H9 (cell line): ENCODE data around the gene RBM38. TPM values are rescaled to one million over a fixed set of nuclear protein-coding genes. Genes with fewer than 3 reads are reported as not detected.
A peak's percentile ranks its signal among the peaks of the same experiment; 100 is the strongest.

Experiments
- DNase-seq: peaks from one replicate; pipeline ENCODE4 v3.0.0-alpha.2; 2017
- H2AFZ ChIP-seq: one replicate; pipeline ENCODE4 v1.6.1; 2013; ENCODE audit warnings: mild to moderate bottlenecking, low read length, control low read depth, moderate library complexity
- H2AK5ac ChIP-seq: 2 replicates; pipeline ENCODE4 v1.6.1; 2013; ENCODE audit warnings: low read length, control low read depth, mixed read lengths; ENCODE audit not compliant: insufficient read length
- H2BK120ac ChIP-seq: one replicate; pipeline ENCODE4 v1.6.1; 2013; ENCODE audit warnings: low read depth, mild to moderate bottlenecking, low read length, control low read depth, inconsistent platforms; ENCODE audit not compliant: poor library complexity, severe bottlenecking
- H2BK12ac ChIP-seq: 2 replicates; pipeline ENCODE4 v1.6.1; 2013; ENCODE audit warnings: low read length, control low read depth, mixed read lengths, low read depth; ENCODE audit not compliant: insufficient read length
- H2BK15ac ChIP-seq: 2 replicates; pipeline ENCODE4 v1.6.1; 2013; ENCODE audit warnings: low read depth, low read length, control low read depth
- H2BK20ac ChIP-seq: one replicate; pipeline ENCODE4 v1.6.1; 2013; ENCODE audit warnings: low read depth, mild to moderate bottlenecking, low read length, control low read depth, inconsistent platforms; ENCODE audit not compliant: poor library complexity, severe bottlenecking
- H2BK5ac ChIP-seq: 2 replicates; pipeline ENCODE4 v1.6.1; 2013; ENCODE audit warnings: low read length, control low read depth, mixed read lengths; ENCODE audit not compliant: insufficient read length
- H3K14ac ChIP-seq: 2 replicates; pipeline ENCODE4 v1.6.1; 2013; ENCODE audit warnings: low read length, control low read depth; ENCODE audit not compliant: insufficient read depth
- H3K18ac ChIP-seq: 2 replicates; pipeline ENCODE4 v1.6.1; 2013; ENCODE audit warnings: low read depth, mild to moderate bottlenecking, mixed read lengths, low read length, control low read depth; ENCODE audit not compliant: insufficient read length
- H3K23ac ChIP-seq: 2 replicates; pipeline ENCODE4 v1.6.1; 2013; ENCODE audit warnings: low read length, control low read depth, mixed read lengths, low read depth; ENCODE audit not compliant: insufficient read length
- H3K23me2 ChIP-seq: 2 replicates; pipeline ENCODE4 v1.6.1; 2013; ENCODE audit warnings: low read depth, mild to moderate bottlenecking, mixed read lengths, low read length, control low read depth; ENCODE audit not compliant: insufficient read length, poor library complexity, severe bottlenecking
- H3K27ac ChIP-seq: 2 replicates; pipeline ENCODE4 v1.5.1; 2013; ENCODE audit warnings: low read length, control low read depth, mixed read lengths, low read depth; ENCODE audit not compliant: insufficient read length
- H3K27me3 ChIP-seq: 2 replicates; pipeline ENCODE4 v1.6.1; 2013; ENCODE audit warnings: low read length, control low read depth, inconsistent platforms; ENCODE audit not compliant: insufficient read depth
- H3K4ac ChIP-seq: 2 replicates; pipeline ENCODE4 v1.6.1; 2013; ENCODE audit warnings: low read depth, mild to moderate bottlenecking, control low read depth, inconsistent platforms, low read length, moderate library complexity
- H3K4me1 ChIP-seq: 2 replicates; pipeline ENCODE4 v1.6.1; 2013; ENCODE audit warnings: low read length, control low read depth, inconsistent platforms; ENCODE audit not compliant: insufficient read depth
- H3K4me2 ChIP-seq: 2 replicates; pipeline ENCODE4 v1.6.1; 2013; ENCODE audit warnings: low read length, control low read depth, mixed read lengths; ENCODE audit not compliant: insufficient read length, insufficient read depth
- H3K56ac ChIP-seq: 2 replicates; pipeline ENCODE4 v1.6.1; 2013; ENCODE audit warnings: low read depth, mild to moderate bottlenecking, mixed read lengths, low read length, control low read depth; ENCODE audit not compliant: insufficient read length
- H3K79me1 ChIP-seq: 2 replicates; pipeline ENCODE4 v1.6.1; 2013; ENCODE audit warnings: low read depth, mild to moderate bottlenecking, moderate library complexity, low read length, control low read depth, inconsistent platforms; ENCODE audit not compliant: insufficient read depth, poor library complexity, severe bottlenecking
- H3K79me2 ChIP-seq: 2 replicates; pipeline ENCODE4 v1.6.1; 2013; ENCODE audit warnings: low read length, control low read depth, inconsistent platforms; ENCODE audit not compliant: insufficient read depth
- H3K9ac ChIP-seq: 2 replicates; pipeline ENCODE4 v1.6.1; 2013; ENCODE audit warnings: low read length, control low read depth, mixed read lengths; ENCODE audit not compliant: insufficient read length; ENCODE audit errors: extremely low read depth
- H3K9me3 ChIP-seq: one replicate; pipeline ENCODE4 v1.6.1; 2013; ENCODE audit warnings: low read depth, low read length, inconsistent platforms; ENCODE audit not compliant: control insufficient read depth
- H3T11ph ChIP-seq: one replicate; pipeline ENCODE4 v1.6.1; 2013; ENCODE audit warnings: mild to moderate bottlenecking, low read length, control low read depth, inconsistent platforms
- H4K20me1 ChIP-seq: one replicate; pipeline ENCODE4 v1.6.1; 2013; ENCODE audit not compliant: control insufficient read depth, insufficient read length, insufficient read depth
- H4K5ac ChIP-seq: 2 replicates; pipeline ENCODE4 v1.6.1; 2013; ENCODE audit warnings: low read depth, mild to moderate bottlenecking, mixed read lengths, low read length, control low read depth; ENCODE audit not compliant: insufficient read length
- H4K8ac ChIP-seq: replicated peaks from 2 replicates; pipeline ENCODE4 v1.6.1; 2013; ENCODE audit warnings: low read length, control low read depth, mixed read lengths, low read depth; ENCODE audit not compliant: insufficient read length
- H4K91ac ChIP-seq: 2 replicates; pipeline ENCODE4 v1.6.1; 2013; ENCODE audit warnings: low read depth, mild to moderate bottlenecking, moderate library complexity, mixed read lengths, low read length, control low read depth; ENCODE audit not compliant: insufficient read length
- H3K27ac Mint-ChIP-seq, 3 experiments: 2 replicates in 2 of 3; 3 replicates in 1 of 3; pipeline ENCODE4 v1.8.0; 2020 to 2021; ENCODE audit warnings: mixed read lengths in 3 of 3, mild to moderate bottlenecking in 1 of 3, moderate library complexity in 1 of 3
- H3K27me3 Mint-ChIP-seq: 2 replicates; pipeline ENCODE4 v1.8.0; 2021; ENCODE audit warnings: low read depth, mild to moderate bottlenecking, moderate library complexity, mixed read lengths
- H3K36me3 Mint-ChIP-seq, 3 experiments: 2 replicates in 2 of 3; 3 replicates in 1 of 3; pipeline ENCODE4 v1.8.0; 2020 to 2021; ENCODE audit warnings: low read depth in 3 of 3, mixed read lengths in 3 of 3; ENCODE audit not compliant: insufficient read depth in 1 of 3
- H3K4me1 Mint-ChIP-seq, 2 experiments: 2 replicates each; pipeline ENCODE4 v1.8.0; 2020; ENCODE audit warnings: mixed read lengths in 2 of 2
- H3K4me3 Mint-ChIP-seq, 2 experiments: 2 replicates in 1 of 2; 3 replicates in 1 of 2; pipeline ENCODE4 v1.8.0; 2020 to 2021; ENCODE audit warnings: mild to moderate bottlenecking in 2 of 2, mixed read lengths in 2 of 2, moderate library complexity in 1 of 2
- H3K9me3 Mint-ChIP-seq, 2 experiments: 2 replicates in 1 of 2; 3 replicates in 1 of 2; pipeline ENCODE4 v1.8.0; 2020; ENCODE audit warnings: mild to moderate bottlenecking in 2 of 2, mixed read lengths in 2 of 2, moderate library complexity in 1 of 2
- CTCF ChIP-seq: fragments of 200-600 bp; sonication (generic); conservative IDR thresholded peaks from 3 replicates; pipeline ENCODE4 v1.8.0; 2021; ENCODE audit warnings: antibody characterized with exemption, mild to moderate bottlenecking
- WGBS: extraction: QIAGEN DNeasy Blood & Tissue Kit; methylation state at CpG from one replicate; pipeline ENCODE4 v1.1.7; 2013; ENCODE audit warnings: missing lambda C conversion rate, low lambda C conversion rate, mixed read lengths; ENCODE audit not compliant: insufficient read length; ENCODE audit errors: extremely low coverage; 5-methylcytosine and 5-hydroxymethylcytosine counted together
- total RNA-seq: library from RNA; stranded (reverse); gene quantifications from 2 replicates; pipeline ENCODE4 v1.2.1, GENCODE V29; 2021

RBM38 gene
- total RNA-seq, 1 experiment from 2014 or later = 66.8 TPM

DNA sequence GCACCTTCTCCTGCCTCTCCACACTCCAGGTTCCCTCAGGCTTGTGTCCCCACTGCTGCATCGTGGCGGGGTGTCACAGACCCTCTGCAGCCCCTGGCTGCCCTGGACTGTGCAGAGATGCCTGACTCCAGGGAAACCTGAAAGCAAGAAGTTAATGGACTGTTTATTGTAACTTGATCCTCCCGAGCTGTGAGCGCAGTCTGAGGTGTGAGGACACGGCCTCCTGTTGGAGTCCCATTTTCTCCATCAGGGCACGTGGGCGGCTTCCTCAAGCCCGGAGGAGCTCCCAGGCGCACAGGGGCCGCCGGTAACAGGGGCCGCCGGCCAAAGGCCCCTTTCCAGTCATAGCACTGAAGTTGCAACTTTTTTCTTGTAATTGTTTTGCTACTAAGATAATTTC lies 16.9 kb downstream of the RBM38 start:
- peak overlapping the region in 1 of 3 experiments; percentile 83; a peak in 1 of 7 replicates for H3K27ac Mint-ChIP-seq

More for the DNA sequence above, 16.9 kb downstream of the RBM38 start:
- no peaks in the 10 kb centered on the region for H3K9me3 ChIP-seq
- H2BK5ac ChIP-seq = no peak overlapping the region
- H3K27ac ChIP-seq = no peak overlapping the region
- H4K20me1 ChIP-seq = no peaks in the 10 kb centered on the region
- no peak overlapping the region for H2BK15ac ChIP-seq
- H3K23ac ChIP-seq = no peak overlapping the region
- H3K14ac ChIP-seq = no peak overlapping the region
- H4K5ac ChIP-seq = no peak overlapping the region
- no peak overlapping the region for H2BK20ac ChIP-seq
- H3K79me1 ChIP-seq = no peaks in the 10 kb centered on the region
- H2AFZ ChIP-seq = no peak overlapping the region
- H4K8ac ChIP-seq = no peak overlapping the region
- H3K23me2 ChIP-seq = no peaks in the 10 kb centered on the region
- WGBS = no CpG with 5 or more reads among the region's 13 CpGs
- no peak overlapping the region for H2BK12ac ChIP-seq
- H3K27me3 ChIP-seq = no peaks in the 10 kb centered on the region
- no peak overlapping the region for H3K9ac ChIP-seq
- H3K36me3 Mint-ChIP-seq = peaks cover 12 to 46% (median 40%) of the 10 kb centered on the region in 3 experiments
- H2BK120ac ChIP-seq = no peak overlapping the region
- H3K27me3 Mint-ChIP-seq = peaks cover under 1% of the 10 kb centered on the region
- no peak overlapping the region for H3K4ac ChIP-seq
- no peak overlapping the region for H3K4me3 Mint-ChIP-seq
- TF ChIP-seq CTCF = no peak
- no peak for DNase-seq
- peaks cover 3 to 13% of the 10 kb centered on the region in 2 experiments; a peak in 1 of 4 replicates for H3K4me1 Mint-ChIP-seq
- no peaks in the 10 kb centered on the region for H3K9me3 Mint-ChIP-seq
- H2AK5ac ChIP-seq = no peak overlapping the region
- H3K4me2 ChIP-seq = no peak overlapping the region
- H3K18ac ChIP-seq = no peak overlapping the region
- H3K4me1 ChIP-seq = no peaks in the 10 kb centered on the region
- no peak overlapping the region for H4K91ac ChIP-seq
- H3K79me2 ChIP-seq = no peaks in the 10 kb centered on the region
- no peak overlapping the region for H3K56ac ChIP-seq
- H3T11ph ChIP-seq = no peak overlapping the region
